SU-DHL-6 (cell line): ENCODE measurements around the gene INSL3.

Experiments
- H2AFZ ChIP-seq: fragments of 200-600 bp; sonication (generic); 2 replicates; pipeline ENCODE4 v1.6.1; 2014; ENCODE audit warnings: low read depth, mild to moderate bottlenecking, moderate library complexity, mixed read lengths, antibody characterized with exemption, low read length; ENCODE audit not compliant: severe bottlenecking
- H3F3A ChIP-seq: fragments of 200-600 bp; shearing (Covaris generic); 2 replicates; pipeline ENCODE4 v1.6.0; 2016; ENCODE audit warnings: antibody characterized with exemption, mild to moderate bottlenecking; ENCODE audit not compliant: insufficient read depth
- H3K27ac ChIP-seq: fragments of 200-600 bp; sonication (generic); 2 replicates; pipeline ENCODE4 v1.5.1; 2016; ENCODE audit warnings: low read depth, mild to moderate bottlenecking, low read length, moderate library complexity, mixed read lengths
- H3K27me3 ChIP-seq: fragments of 200-600 bp; sonication (generic), shearing (Covaris generic); 2 replicates; pipeline ENCODE4 v1.6.0; 2014; ENCODE audit warnings: mild to moderate bottlenecking, low read length
- H3K36me3 ChIP-seq: fragments of 200-600 bp; sonication (generic); 2 replicates; pipeline ENCODE4 v1.6.1; 2014; ENCODE audit warnings: mild to moderate bottlenecking, low read length, mixed read lengths
- H3K4me2 ChIP-seq: fragments of 300-600, 200-600 bp; shearing (Covaris generic), sonication (generic); 2 replicates; pipeline ENCODE4 v1.6.0; 2014; ENCODE audit warnings: low read length, low read depth, mild to moderate bottlenecking; ENCODE audit not compliant: poor library complexity, severe bottlenecking
- H3K4me3 ChIP-seq: fragments of 200-600 bp; sonication (generic); 2 replicates; pipeline ENCODE4 v1.5.1; 2014; ENCODE audit warnings: antibody characterized with exemption, low read length, mild to moderate bottlenecking, mixed read lengths; ENCODE audit not compliant: insufficient read depth, poor library complexity, severe bottlenecking
- H3K79me2 ChIP-seq: fragments of 200-600 bp; sonication (generic); 2 replicates; pipeline ENCODE4 v1.6.1; 2014; ENCODE audit warnings: mild to moderate bottlenecking, low read length, moderate library complexity; ENCODE audit not compliant: insufficient read depth
- H3K9ac ChIP-seq: fragments of 200-600 bp; sonication (generic); 2 replicates; pipeline ENCODE4 v1.7.0; 2014; ENCODE audit warnings: mild to moderate bottlenecking, low read length
- H3K9me2 ChIP-seq: fragments of 200-600 bp; sonication (generic); replicated peaks from 2 replicates; pipeline ENCODE4 v1.6.1; 2014; ENCODE audit warnings: low read length; ENCODE audit not compliant: insufficient read depth
- H3K9me3 ChIP-seq: fragments of 200-600 bp; sonication (generic); 2 replicates; pipeline ENCODE4 v1.6.1; 2014; ENCODE audit warnings: low read length, mixed read lengths; ENCODE audit not compliant: insufficient read depth
- H4K20me1 ChIP-seq: fragments of 200-600 bp; sonication (generic); 2 replicates; pipeline ENCODE4 v1.6.1; 2014; ENCODE audit warnings: low read depth, mild to moderate bottlenecking, antibody characterized with exemption, low read length, moderate library complexity, mixed read lengths
- CTCF ChIP-seq: fragments of 200-600 bp; sonication (generic); IDR thresholded peaks from one replicate; pipeline ENCODE4 v1.5.1; 2017; ENCODE audit warnings: antibody characterized with exemption, mild to moderate bottlenecking, low read length, moderate library complexity; ENCODE audit not compliant: insufficient read depth, poor library complexity, severe bottlenecking
- EZH2phosphoT487 ChIP-seq: fragments of 200-600 bp; sonication (generic), shearing (Covaris generic); conservative IDR thresholded peaks from 2 replicates; pipeline ENCODE4 v1.6.1; 2018; ENCODE audit warnings: mild to moderate bottlenecking, antibody characterized with exemption, low read length, moderate library complexity, mixed read lengths

The INSL3 gene

GRCh38 chr19:17826508-17827056 lies 5.3 kb upstream of the INSL3 start:
- no peaks in the 10 kb centered on the region for H3F3A ChIP-seq
- TF ChIP-seq EZH2phosphoT487 (no peak), CTCF (no peak)
- no peak overlapping the region for H2AFZ ChIP-seq
- no peaks in the 10 kb centered on the region for H3K9me3 ChIP-seq
- no peaks in the 10 kb centered on the region for H3K36me3 ChIP-seq
- no peak overlapping the region for H3K27ac ChIP-seq
- no peak overlapping the region for H3K4me3 ChIP-seq
- no peaks in the 10 kb centered on the region for H3K79me2 ChIP-seq
- no peaks in the 10 kb centered on the region for H3K27me3 ChIP-seq
- H3K9ac ChIP-seq: no peak overlapping the region
- no peak overlapping the region for H3K4me2 ChIP-seq
- H3K9me2 ChIP-seq: no peaks in the 10 kb centered on the region
- no peaks in the 10 kb centered on the region for H4K20me1 ChIP-seq

GRCh38 chr19:17824339-17824738 lies 3.0 kb upstream of the INSL3 start:
- no peak overlapping the region for H3K9ac ChIP-seq
- H3K27me3 ChIP-seq: no peaks in the 10 kb centered on the region
- H3F3A ChIP-seq: no peaks in the 10 kb centered on the region
- TF ChIP-seq CTCF (no peak), EZH2phosphoT487 (no peak)
- no peak overlapping the region for H2AFZ ChIP-seq
- H3K4me2 ChIP-seq: no peak overlapping the region
- H3K9me2 ChIP-seq: no peaks in the 10 kb centered on the region
- no peak overlapping the region for H3K4me3 ChIP-seq
- H3K36me3 ChIP-seq: no peaks in the 10 kb centered on the region
- no peaks in the 10 kb centered on the region for H4K20me1 ChIP-seq
- H3K9me3 ChIP-seq: no peaks in the 10 kb centered on the region
- no peaks in the 10 kb centered on the region for H3K79me2 ChIP-seq
- no peak overlapping the region for H3K27ac ChIP-seq

- Histone ChIP-seq H3K79me2 (no peaks in the 10 kb centered on the region), H3K9ac (no peak overlapping the region), H3K36me3 (no peaks in the 10 kb centered on the region), H3K9me3 (no peaks in the 10 kb centered on the region), H3K9me2 (no peaks in the 10 kb centered on the region), H3F3A (no peaks in the 10 kb centered on the region), H3K4me2 (no peak overlapping the region), H3K27me3 (no peaks in the 10 kb centered on the region), H3K4me3 (no peak overlapping the region), H4K20me1 (no peaks in the 10 kb centered on the region), H3K27ac (no peak overlapping the region), H2AFZ (no peak overlapping the region)
- no peak for TF ChIP-seq CTCF
Observed at GRCh38 chr19:17817668-17818363, 3.5 kb downstream of the INSL3 start.
